ENCODE measurements around the gene SERPINH1.

SERPINH1 gene

GRCh38 chr11:75577207-75577606, 15.2 kb downstream of the SERPINH1 start:
- no peak overlapping the region for H2BK5ac ChIP-seq (ENCODE audit: low read length)
- H3K4ac ChIP-seq (ENCODE audit: low read depth, low read length), result no peak overlapping the region
- WGBS (ENCODE audit: extremely low coverage, insufficient coverage, low lambda C conversion rate), result no CpG with 5 or more reads among the region's 10 CpGs
- H2BK120ac ChIP-seq (ENCODE audit: low read depth, low read length), result no peak overlapping the region
- peaks cover 15% of the 10 kb centered on the region for H3K36me3 ChIP-seq (ENCODE audit: control insufficient read depth, insufficient read depth, low read length)
- H3K56ac ChIP-seq (ENCODE audit: low read length), result no peak overlapping the region
- H3K4me2 ChIP-seq (ENCODE audit: low read length), result no peak overlapping the region
- no peak overlapping the region for H3K4me3 ChIP-seq (ENCODE audit: low read length)
- H2AK5ac ChIP-seq (ENCODE audit: low read length), result no peak overlapping the region
- no peak overlapping the region for H3K27ac ChIP-seq (ENCODE audit: low read depth, low read length)
- H2BK15ac ChIP-seq (replicated peaks; ENCODE audit: low read depth), result no peak overlapping the region
- no peaks in the 10 kb centered on the region for H3K4me1 ChIP-seq (ENCODE audit: control insufficient read depth, low read depth, low read length)
- no peak overlapping the region for H3K18ac ChIP-seq (ENCODE audit: low read length)
- no peak overlapping the region for H4K5ac ChIP-seq (ENCODE audit: low read length)
- no peaks in the 10 kb centered on the region for H3K27me3 ChIP-seq (ENCODE audit: insufficient read depth, low read length, poor library complexity)
- no peaks in the 10 kb centered on the region for H3K79me2 ChIP-seq (ENCODE audit: control insufficient read depth, insufficient read depth, low read length)
- no peaks in the 10 kb centered on the region for H3K79me1 ChIP-seq (ENCODE audit: low read length)
- H3K9ac ChIP-seq (ENCODE audit: low read length), result no peak overlapping the region
- H4K8ac ChIP-seq (ENCODE audit: low read depth, low read length), result no peak overlapping the region
- H3K23ac ChIP-seq (ENCODE audit: low read length), result no peak overlapping the region
- peak; percentile 65 for DNase-seq

GRCh38 chr11:75578977-75579376, 16.9 kb downstream of the SERPINH1 start:
- Histone ChIP-seq H3K4me2 (ENCODE audit: low read length) (no peak overlapping the region), H4K8ac (ENCODE audit: low read depth, low read length) (no peak overlapping the region), H3K79me1 (ENCODE audit: low read length) (no peaks in the 10 kb centered on the region), H3K9ac (ENCODE audit: low read length) (no peak overlapping the region), H4K5ac (ENCODE audit: low read length) (no peak overlapping the region), H3K4me1 (ENCODE audit: control insufficient read depth, low read depth, low read length) (peaks cover 3% of the 10 kb centered on the region), H3K4ac (ENCODE audit: low read depth, low read length) (no peak overlapping the region), H3K27me3 (ENCODE audit: insufficient read depth, low read length, poor library complexity) (no peaks in the 10 kb centered on the region), H3K4me3 (ENCODE audit: low read length) (no peak overlapping the region), H3K79me2 (ENCODE audit: control insufficient read depth, insufficient read depth, low read length) (no peaks in the 10 kb centered on the region), H2BK120ac (ENCODE audit: low read depth, low read length) (no peak overlapping the region), H3K36me3 (ENCODE audit: control insufficient read depth, insufficient read depth, low read length) (peaks cover 1% of the 10 kb centered on the region), H2BK5ac (ENCODE audit: low read length) (no peak overlapping the region), H3K18ac (ENCODE audit: low read length) (no peak overlapping the region), H2BK15ac (replicated peaks; ENCODE audit: low read depth) (no peak overlapping the region), H3K56ac (ENCODE audit: low read length) (no peak overlapping the region), H2AK5ac (ENCODE audit: low read length) (no peak overlapping the region), H3K23ac (ENCODE audit: low read length) (no peak overlapping the region), H3K27ac (ENCODE audit: low read depth, low read length) (no peak overlapping the region)
- no CpG with 5 or more reads among the region's 1 CpG for WGBS (ENCODE audit: extremely low coverage, insufficient coverage, low lambda C conversion rate)
- DNase-seq, result no peak

GRCh38 chr11:75579841-75580240, 17.8 kb downstream of the SERPINH1 start:
- Histone ChIP-seq H3K9ac (ENCODE audit: low read length) (no peak overlapping the region), H3K4me1 (ENCODE audit: control insufficient read depth, low read depth, low read length) (peaks cover 5% of the 10 kb centered on the region), H3K36me3 (ENCODE audit: control insufficient read depth, insufficient read depth, low read length) (no peaks in the 10 kb centered on the region), H3K4me2 (ENCODE audit: low read length) (no peak overlapping the region), H3K23ac (ENCODE audit: low read length) (no peak overlapping the region), H4K5ac (ENCODE audit: low read length) (no peak overlapping the region), H3K27me3 (ENCODE audit: insufficient read depth, low read length, poor library complexity) (no peaks in the 10 kb centered on the region), H3K4me3 (ENCODE audit: low read length) (no peak overlapping the region), H3K79me2 (ENCODE audit: control insufficient read depth, insufficient read depth, low read length) (no peaks in the 10 kb centered on the region), H4K8ac (ENCODE audit: low read depth, low read length) (no peak overlapping the region), H2AK5ac (ENCODE audit: low read length) (no peak overlapping the region), H3K56ac (ENCODE audit: low read length) (no peak overlapping the region), H2BK120ac (ENCODE audit: low read depth, low read length) (no peak overlapping the region), H3K79me1 (ENCODE audit: low read length) (no peaks in the 10 kb centered on the region), H2BK5ac (ENCODE audit: low read length) (no peak overlapping the region), H3K4ac (ENCODE audit: low read depth, low read length) (no peak overlapping the region), H2BK15ac (replicated peaks; ENCODE audit: low read depth) (no peak overlapping the region), H3K27ac (ENCODE audit: low read depth, low read length) (no peak overlapping the region), H3K18ac (ENCODE audit: low read length) (no peak overlapping the region)
- no CpG with 5 or more reads among the region's 1 CpG for WGBS (ENCODE audit: extremely low coverage, insufficient coverage, low lambda C conversion rate)
- DNase-seq, result no peak

GRCh38 chr11:75582506-75582894, 20.4 kb downstream of the SERPINH1 start:
- H3K4me3 ChIP-seq (ENCODE audit: low read length), result no peak overlapping the region
- H2BK5ac ChIP-seq (ENCODE audit: low read length), result no peak overlapping the region
- H2AK5ac ChIP-seq (ENCODE audit: low read length), result peak overlapping the region; percentile 81
- no peak overlapping the region for H4K5ac ChIP-seq (ENCODE audit: low read length)
- H3K27ac ChIP-seq (ENCODE audit: low read depth, low read length), result no peak overlapping the region
- DNase-seq, result no peak
- peak overlapping the region; percentile 82 for H3K9ac ChIP-seq (ENCODE audit: low read length)
- H3K36me3 ChIP-seq (ENCODE audit: control insufficient read depth, insufficient read depth, low read length), result no peaks in the 10 kb centered on the region
- peak overlapping the region; percentile 98 for H3K56ac ChIP-seq (ENCODE audit: low read length)
- no peaks in the 10 kb centered on the region for H3K27me3 ChIP-seq (ENCODE audit: insufficient read depth, low read length, poor library complexity)
- no CpG with 5 or more reads among the region's 4 CpGs for WGBS (ENCODE audit: extremely low coverage, insufficient coverage, low lambda C conversion rate)
- H3K4ac ChIP-seq (ENCODE audit: low read depth, low read length), result no peak overlapping the region
- no peak overlapping the region for H2BK15ac ChIP-seq (replicated peaks; ENCODE audit: low read depth)
- peak overlapping the region; percentile 81 for H3K4me2 ChIP-seq (ENCODE audit: low read length)
- no peak overlapping the region for H3K23ac ChIP-seq (ENCODE audit: low read length)
- no peak overlapping the region for H2BK120ac ChIP-seq (ENCODE audit: low read depth, low read length)
- H3K79me2 ChIP-seq (ENCODE audit: control insufficient read depth, insufficient read depth, low read length), result no peaks in the 10 kb centered on the region
- peaks cover 5% of the 10 kb centered on the region for H3K4me1 ChIP-seq (ENCODE audit: control insufficient read depth, low read depth, low read length)
- no peak overlapping the region for H4K8ac ChIP-seq (ENCODE audit: low read depth, low read length)
- no peaks in the 10 kb centered on the region for H3K79me1 ChIP-seq (ENCODE audit: low read length)
- peak overlapping the region; percentile 53 for H3K18ac ChIP-seq (ENCODE audit: low read length)

- peak overlapping the region; percentile 83 for H3K23ac ChIP-seq (ENCODE audit: low read length)
- H2AK5ac ChIP-seq (ENCODE audit: low read length), result no peak overlapping the region
- peak overlapping the region; percentile 98 for H3K56ac ChIP-seq (ENCODE audit: low read length)
- H3K36me3 ChIP-seq (ENCODE audit: control insufficient read depth, insufficient read depth, low read length), result no peaks in the 10 kb centered on the region
- peak overlapping the region; percentile 96 for H3K18ac ChIP-seq (ENCODE audit: low read length)
- peak overlapping the region; percentile 94 for H3K4ac ChIP-seq (ENCODE audit: low read depth, low read length)
- peak; percentile 95 for DNase-seq
- H3K9ac ChIP-seq (ENCODE audit: low read length), result peak overlapping the region; percentile 82
- H2BK120ac ChIP-seq (ENCODE audit: low read depth, low read length), result peak overlapping the region; percentile 78
- peak overlapping the region; percentile 81 for H3K4me2 ChIP-seq (ENCODE audit: low read length)
- no peak overlapping the region for H2BK15ac ChIP-seq (replicated peaks; ENCODE audit: low read depth)
- peak overlapping the region; percentile 97 for H4K8ac ChIP-seq (ENCODE audit: low read depth, low read length)
- H2BK5ac ChIP-seq (ENCODE audit: low read length), result peak overlapping the region; percentile 85
- no CpG with 5 or more reads among the region's 68 CpGs for WGBS (ENCODE audit: extremely low coverage, insufficient coverage, low lambda C conversion rate)
- H3K4me3 ChIP-seq (ENCODE audit: low read length), result peak overlapping the region; percentile 78
- H3K79me2 ChIP-seq (ENCODE audit: control insufficient read depth, insufficient read depth, low read length), result no peaks in the 10 kb centered on the region
- peaks cover 5% of the 10 kb centered on the region for H3K4me1 ChIP-seq (ENCODE audit: control insufficient read depth, low read depth, low read length)
- H3K79me1 ChIP-seq (ENCODE audit: low read length), result no peaks in the 10 kb centered on the region
- no peak overlapping the region for H4K5ac ChIP-seq (ENCODE audit: low read length)
- H3K27ac ChIP-seq (ENCODE audit: low read depth, low read length), result peak overlapping the region; percentile 94
- H3K27me3 ChIP-seq (ENCODE audit: insufficient read depth, low read length, poor library complexity), result no peaks in the 10 kb centered on the region
Observed at GRCh38 chr11:75582895-75583717, 21.1 kb downstream of the SERPINH1 start.
